H1 (cell line): ENCODE data around the gene NUDT4B. TPM values are rescaled to one million over a fixed set of nuclear protein-coding genes. Genes with fewer than 3 reads are reported as not detected.
"Not testable (repeated sequence)": the region's sequence is repeated elsewhere in the genome, so short reads cannot be mapped to it uniquely, and the experiment has no call there.

ENCODE experiments used
- CTCF ChIA-PET: fragments of 300-600 bp; sonication (Branson Sonifier 250); formaldehyde crosslinking; loops from one replicate; lab custom pipeline; 2021; ENCODE audit not compliant: partially characterized antibody; lab: Charles Lee
- POLR2A ChIA-PET: fragments of 300-600 bp; sonication (Branson Sonifier 250); formaldehyde crosslinking; loops from one replicate; lab custom pipeline; 2021; ENCODE audit warnings: inconsistent platforms; ENCODE audit not compliant: partially characterized antibody; lab: Charles Lee
- DNase-seq, 2 experiments: peaks; one replicate each; pipeline versions ENCODE4 v3.0.0 to v3.0.0-alpha.2; 2010 to 2022; ENCODE audit warnings: low spot score in 2 of 2, low read depth in 1 of 2, mixed read lengths in 1 of 2
- FAIRE-seq: peaks from 2 replicates; lab custom pipeline; 2011; peaks lifted over from hg19 to GRCh38; lab: Jason Lieb, UNC
- H2AFZ ChIP-seq: 2 replicates; pipeline ENCODE4 v1.8.1; 2012; ENCODE audit warnings: low read length, inconsistent platforms
- H2AK5ac ChIP-seq: 2 replicates; pipeline ENCODE4 v1.6.1; 2013; ENCODE audit warnings: low read depth, low read length
- H2BK120ac ChIP-seq: replicated peaks from 2 replicates; pipeline ENCODE3; 2013; ENCODE audit warnings: low read depth, low read length, inconsistent platforms
- H2BK12ac ChIP-seq: 2 replicates; pipeline ENCODE4 v1.6.1; 2013; ENCODE audit warnings: low read depth, low read length
- H2BK15ac ChIP-seq: 2 replicates; pipeline ENCODE4 v1.6.1; 2013; ENCODE audit warnings: low read length
- H2BK20ac ChIP-seq: 2 replicates; pipeline ENCODE4 v1.6.1; 2013; ENCODE audit warnings: low read length
- H2BK5ac ChIP-seq: 2 replicates; pipeline ENCODE4 v1.6.1; 2013; ENCODE audit warnings: low read depth, low read length
- H3K14ac ChIP-seq: 2 replicates; pipeline ENCODE4 v1.6.1; 2013; ENCODE audit warnings: inconsistent platforms; ENCODE audit not compliant: insufficient read length
- H3K18ac ChIP-seq: 2 replicates; pipeline ENCODE4 v1.6.1; 2013; ENCODE audit warnings: low read length; ENCODE audit errors: extremely low read depth
- H3K23ac ChIP-seq: 2 replicates; pipeline ENCODE4 v1.6.1; 2013; ENCODE audit warnings: inconsistent platforms; ENCODE audit not compliant: insufficient read length
- H3K23me2 ChIP-seq: 2 replicates; pipeline ENCODE4 v1.6.1; 2013; ENCODE audit warnings: low read depth, low read length
- H3K27ac ChIP-seq: 2 replicates; pipeline ENCODE4 v1.6.1; 2011; ENCODE audit warnings: low read depth, low read length, inconsistent platforms
- H3K27me3 ChIP-seq, 4 experiments: replicated peaks in 1 of 4; 1 replicate in 1 of 4; 2 replicates in 3 of 4; pipeline versions ENCODE4 v1.6.1 to v1.8.1; 2011 to 2013; ENCODE audit warnings: low read length in 3 of 4, mild to moderate bottlenecking in 3 of 4, inconsistent platforms in 2 of 4, mixed read lengths in 2 of 4, moderate library complexity in 1 of 4; ENCODE audit not compliant: control insufficient read depth in 3 of 4, insufficient read depth in 3 of 4; ENCODE audit errors: extremely low read depth in 1 of 4
- H3K36me3 ChIP-seq, 4 experiments: 2 replicates each; pipeline versions ENCODE4 v1.6.1 to v1.8.1; 2011 to 2013; ENCODE audit warnings: mild to moderate bottlenecking in 4 of 4, low read length in 3 of 4, moderate library complexity in 2 of 4, control low read depth in 1 of 4, inconsistent platforms in 1 of 4; ENCODE audit not compliant: insufficient read depth in 4 of 4, control insufficient read depth in 2 of 4
- H3K4ac ChIP-seq: replicated peaks from 2 replicates; pipeline ENCODE3; 2013; ENCODE audit warnings: low read length, low read depth, mixed read lengths, inconsistent platforms; ENCODE audit not compliant: insufficient read length
- H3K4me1 ChIP-seq, 4 experiments: replicated peaks in 1 of 4; 1 replicate in 1 of 4; 2 replicates in 3 of 4; pipeline versions ENCODE4 v1.6.1 to v1.8.1; 2011 to 2013; ENCODE audit warnings: low read length in 3 of 4, inconsistent platforms in 2 of 4, mixed read lengths in 1 of 4; ENCODE audit not compliant: insufficient read depth in 4 of 4, control insufficient read depth in 3 of 4
- H3K4me2 ChIP-seq, 2 experiments: 2 replicates each; pipeline versions ENCODE4 v1.6.1 to v1.8.1; 2011 to 2013; ENCODE audit warnings: low read depth in 2 of 2, low read length in 2 of 2, control low read depth in 1 of 2, inconsistent platforms in 1 of 2, mild to moderate bottlenecking in 1 of 2; ENCODE audit not compliant: insufficient read depth in 1 of 2
- H3K4me3 ChIP-seq, 4 experiments: fragments of 200-600, 300-600 bp in 1 of 4; sonication (generic), shearing (Covaris generic), sonication (Bioruptor Twin) in 1 of 4; 2 replicates each; pipeline versions ENCODE4 v1.5.1 to v1.8.1; 2011 to 2016; ENCODE audit warnings: low read length in 4 of 4, low read depth in 3 of 4, control low read depth in 2 of 4, inconsistent platforms in 2 of 4, mild to moderate bottlenecking in 2 of 4, mixed read lengths in 1 of 4, moderate library complexity in 1 of 4; ENCODE audit not compliant: insufficient read depth in 2 of 4; ENCODE audit errors: extremely low read depth in 1 of 4
- H3K56ac ChIP-seq: replicated peaks from 2 replicates; pipeline ENCODE3; 2013; ENCODE audit warnings: low read depth, mild to moderate bottlenecking, mixed read lengths, low read length, inconsistent platforms; ENCODE audit not compliant: insufficient read length
- H3K79me1 ChIP-seq: 2 replicates; pipeline ENCODE4 v1.6.1; 2013; ENCODE audit warnings: low read depth, low read length, control low read depth
- H3K79me2 ChIP-seq, 2 experiments: 2 replicates each; pipeline versions ENCODE4 v1.6.1 to v1.8.1; 2012 to 2013; ENCODE audit warnings: low read length in 2 of 2, mild to moderate bottlenecking in 2 of 2, inconsistent platforms in 1 of 2; ENCODE audit not compliant: insufficient read depth in 2 of 2, control insufficient read depth in 1 of 2
- H3K9ac ChIP-seq, 4 experiments: replicated peaks in 1 of 4; 1 replicate in 1 of 4; 2 replicates in 3 of 4; pipeline versions ENCODE4 v1.6.1 to v1.8.1; 2011 to 2013; ENCODE audit warnings: low read depth in 3 of 4, low read length in 3 of 4, control low read depth in 2 of 4, mild to moderate bottlenecking in 2 of 4, moderate library complexity in 2 of 4, inconsistent platforms in 1 of 4; ENCODE audit errors: extremely low read depth in 1 of 4
- H3K9me3 ChIP-seq, 2 experiments: 2 replicates each; pipeline versions ENCODE4 v1.6.1 to v1.8.1; 2012 to 2013; ENCODE audit warnings: mild to moderate bottlenecking in 2 of 2, moderate library complexity in 2 of 2, control low read depth in 1 of 2, inconsistent platforms in 1 of 2, low read depth in 1 of 2, low read length in 1 of 2, mixed read lengths in 1 of 2; ENCODE audit not compliant: insufficient read depth in 2 of 2
- H4K20me1 ChIP-seq, 2 experiments: replicated peaks in 1 of 2; 2 replicates each; pipeline versions ENCODE3 to v1.8.1; 2011 to 2013; ENCODE audit warnings: inconsistent platforms in 2 of 2, low read length in 2 of 2, mild to moderate bottlenecking in 1 of 2; ENCODE audit not compliant: insufficient read depth in 2 of 2, control insufficient read depth in 1 of 2
- H4K5ac ChIP-seq: 2 replicates; pipeline ENCODE4 v1.6.1; 2013; ENCODE audit warnings: low read length, low read depth, mixed read lengths, inconsistent platforms; ENCODE audit not compliant: insufficient read length
- H4K8ac ChIP-seq: 2 replicates; pipeline ENCODE4 v1.8.0; 2013; ENCODE audit warnings: mild to moderate bottlenecking, moderate library complexity, low read length, inconsistent platforms; ENCODE audit not compliant: insufficient read depth; ENCODE audit errors: extremely low read depth
- H4K91ac ChIP-seq: replicated peaks from 2 replicates; pipeline ENCODE3; 2013; ENCODE audit warnings: low read length, mixed read lengths, inconsistent platforms; ENCODE audit not compliant: insufficient read length
- WGBS, 2 experiments: shearing (Covaris generic) in 1 of 2; methylation state at CpG; one replicate each; pipeline versions ENCODE4 v1.1.6 to v1.1.7; 2013 to 2015; ENCODE audit warnings: low lambda C conversion rate in 2 of 2, mixed read lengths in 2 of 2, inconsistent platforms in 1 of 2, low coverage in 1 of 2, missing lambda C conversion rate in 1 of 2; ENCODE audit not compliant: insufficient replicate concordance in 2 of 2, insufficient coverage in 1 of 2, insufficient read length in 1 of 2; ENCODE audit errors: extremely low coverage in 1 of 2, missing lambda C conversion rate in 1 of 2; 5-methylcytosine and 5-hydroxymethylcytosine counted together
- polyA plus RNA-seq, 7 experiments: library from polyadenylated mRNA; depleted of rRNA in 3 of 7; stranded (reverse) in 5 of 7; unstranded in 2 of 7; fragments of >200 nt in 5 of 7; fragments of 200-250 nt in 2 of 7; gene quantifications; 1 replicate in 5 of 7; 2 replicates in 1 of 7; 4 replicates in 1 of 7; pipeline versions ENCODE4 v1.2.1 to v1.2.3, GENCODE V29; 2011 to 2013; ENCODE audit warnings: missing spikeins in 2 of 7, mixed read lengths in 2 of 7
- total RNA-seq: library from RNA; stranded (reverse); fragmentation: NEBNext Ultra II Directional; extraction: Animal tissue kit (Norgen Biotek cat#: 25700); gene quantifications from 2 replicates; pipeline ENCODE4 v1.2.1, GENCODE V29; 2021

Gene NUDT4B
- total and polyA plus RNA-seq, 2 of the 8 experiments (the other 6 are each of a cell fraction or from before 2014, with no cell fraction given): 11.0 TPM; not detected in 1

DNA sequence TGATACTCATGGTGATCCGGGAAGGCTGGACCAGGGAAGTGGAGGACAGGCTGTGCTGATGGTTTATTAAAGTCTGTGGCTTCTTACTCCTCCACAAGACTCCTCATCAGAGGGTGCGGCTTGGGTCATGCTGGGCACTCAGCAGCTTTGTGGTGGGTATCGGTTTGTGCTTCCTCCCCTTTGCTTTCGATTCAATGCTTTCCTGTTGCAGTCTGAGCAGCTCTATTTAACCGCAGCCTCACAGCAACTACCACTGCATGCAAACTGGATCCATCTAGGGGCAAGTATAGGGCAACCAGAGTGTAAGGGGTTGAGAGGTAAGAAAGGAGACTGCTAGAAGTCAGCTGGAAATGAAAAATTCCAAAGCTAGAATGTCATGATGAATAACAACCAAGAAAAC is 9.8 kb downstream of the NUDT4B start:
- H2BK20ac ChIP-seq, H3K23me2 ChIP-seq, H2AFZ ChIP-seq, H3K4me2 ChIP-seq, H2AK5ac ChIP-seq, FAIRE-seq, POLR2A ChIA-PET, H4K20me1 ChIP-seq, H3K79me2 ChIP-seq, H3K23ac ChIP-seq, H3K27ac ChIP-seq, H4K5ac ChIP-seq, H3K4ac ChIP-seq, H2BK15ac ChIP-seq, H4K8ac ChIP-seq, H3K36me3 ChIP-seq, H3K9ac ChIP-seq, H2BK5ac ChIP-seq, H3K4me1 ChIP-seq, H3K27me3 ChIP-seq, H3K9me3 ChIP-seq, H3K14ac ChIP-seq, DNase-seq, H4K91ac ChIP-seq, H3K79me1 ChIP-seq, H3K4me3 ChIP-seq, H2BK120ac ChIP-seq, H2BK12ac ChIP-seq, CTCF ChIA-PET, H3K18ac ChIP-seq, H3K56ac ChIP-seq: not testable (repeated sequence)
- WGBS, 2 experiments: no CpG with 5 or more reads among the region's 5 CpGs

- H3K27ac ChIP-seq, H3K9me3 ChIP-seq, H3K56ac ChIP-seq, H3K79me1 ChIP-seq, H3K23ac ChIP-seq, H3K18ac ChIP-seq, H3K4ac ChIP-seq, H4K8ac ChIP-seq, H4K91ac ChIP-seq, H3K9ac ChIP-seq, H3K14ac ChIP-seq, H4K20me1 ChIP-seq, H2BK120ac ChIP-seq, FAIRE-seq, H2BK5ac ChIP-seq, H3K27me3 ChIP-seq, H3K36me3 ChIP-seq, H2AFZ ChIP-seq, H3K4me2 ChIP-seq, DNase-seq, CTCF ChIA-PET, H2BK12ac ChIP-seq, POLR2A ChIA-PET, H3K4me1 ChIP-seq, H3K23me2 ChIP-seq, H3K4me3 ChIP-seq, H2AK5ac ChIP-seq, H4K5ac ChIP-seq, H2BK15ac ChIP-seq, H3K79me2 ChIP-seq, H2BK20ac ChIP-seq: not testable (repeated sequence)
- WGBS, 2 experiments: no CpG with 5 or more reads among the region's 4 CpGs
Measured at GRCh38 chr1:148758925-148759324, 10.4 kb downstream of the NUDT4B start.
